ENCODE data around the gene TP53. TPM values are rescaled to one million over a fixed set of nuclear protein-coding genes. Genes with fewer than 3 reads are reported as not detected.
"Not testable (repeated sequence)": the region's sequence is repeated elsewhere in the genome, so short reads cannot be mapped to it uniquely, and the experiment has no call there.

TP53 gene
- total RNA-seq, 1 donor from 2014 or later: 6.9 TPM

DNA sequence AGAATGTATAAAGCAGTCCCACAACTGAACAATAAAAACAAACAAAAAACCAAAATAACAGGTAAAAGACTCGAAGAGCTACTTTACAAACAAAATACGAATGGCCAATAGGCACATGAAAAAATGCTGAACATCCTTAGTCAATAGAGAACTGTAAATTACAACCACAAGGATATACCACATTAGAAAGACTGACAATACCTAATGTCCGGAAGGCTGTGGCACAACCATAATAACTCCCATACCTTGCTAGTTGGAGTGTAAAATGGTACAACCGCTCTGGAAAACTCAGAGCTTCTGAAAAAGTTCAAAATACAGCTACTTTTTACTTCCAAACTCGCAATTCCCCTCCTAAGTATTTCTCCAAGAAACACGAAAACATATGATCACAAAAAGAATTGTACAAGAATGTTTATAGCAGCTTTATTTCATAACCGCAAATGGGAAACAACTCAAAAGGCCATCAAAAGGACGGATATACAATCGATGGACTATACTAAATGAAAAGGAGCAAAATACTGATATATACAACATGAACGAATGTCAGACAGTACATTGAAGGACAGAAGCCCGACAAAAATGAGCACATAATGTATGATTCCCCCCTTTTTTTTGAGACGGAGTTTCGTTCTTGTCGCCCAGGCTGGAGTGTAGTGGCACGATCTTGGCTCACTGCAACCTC is 2.3 kb downstream of the TP53 start:
- DNase-seq (ENCODE audit: low spot score in 2 of 2): no peak
- no peak for FAIRE-seq

DNA sequence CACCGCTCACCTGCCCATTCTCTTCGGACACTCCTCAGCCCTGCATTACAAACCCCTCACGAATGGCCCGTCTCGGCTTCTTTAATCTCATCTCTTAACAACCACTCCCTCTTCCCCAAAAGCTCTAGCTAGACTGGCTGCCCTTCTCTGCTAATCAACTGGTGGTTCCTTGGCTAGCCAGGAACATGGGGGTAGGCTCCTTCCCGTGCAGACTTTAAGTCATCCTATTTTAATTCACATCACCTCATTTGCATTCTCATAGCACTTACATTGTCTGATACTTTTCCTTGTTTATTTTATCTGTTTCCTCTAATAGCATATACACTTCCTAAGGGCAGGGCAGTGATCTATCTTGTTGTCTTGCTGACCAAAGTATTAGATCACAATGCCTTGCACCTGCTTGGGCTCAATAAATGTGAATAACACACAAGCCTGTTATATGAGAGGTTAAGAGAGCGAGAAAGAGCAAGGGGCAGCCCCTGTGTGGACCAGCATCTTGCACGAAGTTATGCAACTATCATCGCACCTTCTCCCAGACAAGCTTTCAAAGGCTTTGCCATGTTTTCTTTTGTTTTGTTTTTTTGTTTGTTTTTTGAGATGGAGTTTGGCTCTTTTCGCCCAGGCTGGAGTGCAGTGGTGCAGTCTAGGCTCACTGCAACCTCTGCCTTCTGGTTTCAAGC is 9.8 kb downstream of the TP53 start:
- no peak for FAIRE-seq
- DNase-seq (ENCODE audit: low spot score in 2 of 2): no peak

DNA sequence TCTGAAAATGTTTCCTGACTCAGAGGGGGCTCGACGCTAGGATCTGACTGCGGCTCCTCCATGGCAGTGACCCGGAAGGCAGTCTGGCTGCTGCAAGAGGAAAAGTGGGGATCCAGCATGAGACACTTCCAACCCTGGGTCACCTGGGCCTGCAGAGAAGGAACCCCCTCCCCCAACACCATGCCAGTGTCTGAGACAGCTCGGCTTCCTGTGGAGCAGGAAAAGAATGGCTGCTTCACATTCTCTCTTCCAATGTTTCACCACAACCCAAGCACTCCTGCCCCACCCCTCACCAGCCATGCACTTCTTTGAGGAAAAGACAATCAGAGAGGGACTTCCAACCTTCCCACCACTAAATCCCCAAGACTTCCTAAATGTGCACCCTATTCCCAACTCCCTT is 10.8 kb downstream of the TP53 start:
- DNase-seq (ENCODE audit: low spot score in 2 of 2) (no peak), FAIRE-seq (no peak)

DNA sequence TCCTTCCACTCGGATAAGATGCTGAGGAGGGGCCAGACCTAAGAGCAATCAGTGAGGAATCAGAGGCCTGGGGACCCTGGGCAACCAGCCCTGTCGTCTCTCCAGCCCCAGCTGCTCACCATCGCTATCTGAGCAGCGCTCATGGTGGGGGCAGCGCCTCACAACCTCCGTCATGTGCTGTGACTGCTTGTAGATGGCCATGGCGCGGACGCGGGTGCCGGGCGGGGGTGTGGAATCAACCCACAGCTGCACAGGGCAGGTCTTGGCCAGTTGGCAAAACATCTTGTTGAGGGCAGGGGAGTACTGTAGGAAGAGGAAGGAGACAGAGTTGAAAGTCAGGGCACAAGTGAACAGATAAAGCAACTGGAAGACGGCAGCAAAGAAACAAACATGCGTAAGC is 12.4 kb downstream of the TP53 start:
- DNase-seq (ENCODE audit: low spot score in 2 of 2) (no peak), FAIRE-seq (no peak)

DNA sequence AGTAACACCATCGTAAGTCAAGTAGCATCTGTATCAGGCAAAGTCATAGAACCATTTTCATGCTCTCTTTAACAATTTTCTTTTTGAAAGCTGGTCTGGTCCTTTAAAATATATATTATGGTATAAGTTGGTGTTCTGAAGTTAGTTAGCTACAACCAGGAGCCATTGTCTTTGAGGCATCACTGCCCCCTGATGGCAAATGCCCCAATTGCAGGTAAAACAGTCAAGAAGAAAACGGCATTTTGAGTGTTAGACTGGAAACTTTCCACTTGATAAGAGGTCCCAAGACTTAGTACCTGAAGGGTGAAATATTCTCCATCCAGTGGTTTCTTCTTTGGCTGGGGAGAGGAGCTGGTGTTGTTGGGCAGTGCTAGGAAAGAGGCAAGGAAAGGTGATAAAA is 14.1 kb downstream of the TP53 start:
- DNase-seq (ENCODE audit: low spot score in 2 of 2) (no peak), FAIRE-seq (no peak)

DNA sequence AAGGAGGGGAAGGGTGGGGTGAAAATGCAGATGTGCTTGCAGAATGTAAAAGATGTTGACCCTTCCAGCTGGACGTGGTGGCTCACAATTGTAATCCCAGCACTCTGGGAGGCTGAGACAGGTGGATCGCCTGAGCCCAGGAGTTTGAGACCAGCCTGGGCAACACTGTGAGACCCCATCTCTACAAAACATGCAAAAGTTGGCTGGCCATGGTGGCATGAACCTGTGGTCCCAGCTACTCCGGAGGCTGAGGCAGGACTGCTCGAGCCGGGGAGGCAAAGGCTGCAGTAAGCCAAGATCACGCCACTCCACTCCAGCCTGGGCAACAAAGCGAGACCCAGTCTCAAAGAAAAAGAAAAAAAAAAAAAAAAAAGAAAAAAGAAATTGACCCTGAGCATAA is 18.8 kb downstream of the TP53 start:
- DNase-seq (ENCODE audit: low spot score in 2 of 2): no peak
- FAIRE-seq: no peak

DNA sequence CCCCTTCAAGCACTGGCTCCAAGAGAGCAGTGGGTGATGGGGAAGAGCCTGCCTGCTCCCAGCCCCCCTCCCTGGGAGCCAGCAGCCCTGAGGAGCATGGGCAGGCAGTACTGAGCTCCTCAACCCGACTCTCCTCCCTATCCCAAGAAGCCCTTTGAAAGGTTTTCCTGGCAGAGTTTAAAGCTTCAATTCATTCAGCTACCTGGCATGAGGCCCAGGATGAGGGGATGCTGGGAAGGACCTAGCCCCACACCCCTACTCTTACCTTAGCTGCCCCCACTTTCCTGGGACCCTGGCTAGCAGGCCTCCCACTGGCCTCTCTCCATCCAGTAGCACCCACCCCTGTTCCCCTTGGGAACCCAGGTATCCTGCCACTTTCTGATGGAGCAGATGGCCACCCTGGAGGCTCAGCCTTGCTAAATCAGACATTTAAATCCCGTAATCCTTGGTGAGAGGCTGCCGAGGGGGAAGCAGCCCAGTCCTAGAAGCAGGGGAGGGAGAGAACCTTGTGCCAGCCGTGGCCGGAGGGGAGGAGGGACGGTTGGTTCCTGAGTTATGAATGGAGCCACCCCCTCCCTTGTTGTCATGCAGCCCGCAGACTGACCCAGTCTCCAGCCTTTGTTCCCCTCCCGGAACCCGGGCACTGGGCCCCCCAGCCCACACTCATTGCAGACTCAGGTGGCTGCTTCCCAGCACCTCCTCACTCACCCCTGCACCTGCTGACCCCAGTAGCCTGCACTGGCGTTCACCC is 19.5 kb downstream of the TP53 start:
- DNase-seq (ENCODE audit: low spot score in 2 of 2) (peak in 1 of 2 donors; percentile 54), FAIRE-seq (no peak)

DNA sequence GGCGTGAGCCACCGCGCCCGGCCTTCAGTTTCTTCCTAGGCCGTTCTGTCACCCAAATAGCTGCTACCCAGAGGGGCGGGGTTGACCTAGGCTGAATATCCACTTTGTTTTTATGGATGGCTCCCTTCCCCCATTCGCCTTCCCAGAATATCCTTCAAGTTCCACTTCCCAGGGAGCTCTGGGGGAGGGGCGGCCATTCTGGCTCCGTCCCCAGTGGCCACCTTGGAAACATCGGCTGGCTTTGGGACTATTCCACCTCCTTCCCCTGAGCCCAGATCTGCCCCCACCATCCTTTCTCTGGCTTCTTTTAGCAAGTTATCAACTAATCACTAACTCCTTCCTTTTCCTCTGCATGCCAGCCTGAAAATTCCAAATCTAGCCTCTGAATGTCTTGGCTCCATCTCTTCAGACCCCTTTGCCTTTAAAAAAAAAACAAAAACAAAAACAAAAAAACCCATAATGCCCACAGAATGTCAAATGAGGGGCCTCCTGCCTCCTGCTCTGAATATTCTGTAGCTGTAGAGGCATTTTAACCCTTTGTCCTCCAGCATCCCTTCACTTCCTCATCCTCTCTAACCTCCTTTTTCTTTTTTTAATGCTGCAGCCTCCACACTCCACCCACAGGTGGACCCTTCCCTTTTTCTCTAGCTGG is 30.2 kb downstream of the TP53 start:
- FAIRE-seq (no peak), DNase-seq (ENCODE audit: low spot score in 2 of 2) (peak in 1 of 2 donors; percentile 53)

DNA sequence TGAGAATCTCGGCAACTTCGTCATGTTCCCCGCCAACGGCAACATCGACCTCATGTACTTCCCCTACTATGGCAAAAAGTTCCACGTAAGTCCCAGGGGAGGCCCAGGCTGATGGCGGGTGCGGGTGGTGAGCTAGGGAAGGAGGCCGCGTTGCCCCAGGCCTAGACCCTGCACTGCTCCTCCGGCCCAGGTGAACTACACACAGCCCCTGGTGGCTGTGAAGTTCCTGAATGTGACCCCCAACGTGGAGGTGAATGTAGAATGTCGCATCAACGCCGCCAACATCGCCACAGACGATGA is 31.8 kb downstream of the TP53 start:
- DNase-seq (ENCODE audit: low spot score in 2 of 2): no peak
- no peak for FAIRE-seq

DNA sequence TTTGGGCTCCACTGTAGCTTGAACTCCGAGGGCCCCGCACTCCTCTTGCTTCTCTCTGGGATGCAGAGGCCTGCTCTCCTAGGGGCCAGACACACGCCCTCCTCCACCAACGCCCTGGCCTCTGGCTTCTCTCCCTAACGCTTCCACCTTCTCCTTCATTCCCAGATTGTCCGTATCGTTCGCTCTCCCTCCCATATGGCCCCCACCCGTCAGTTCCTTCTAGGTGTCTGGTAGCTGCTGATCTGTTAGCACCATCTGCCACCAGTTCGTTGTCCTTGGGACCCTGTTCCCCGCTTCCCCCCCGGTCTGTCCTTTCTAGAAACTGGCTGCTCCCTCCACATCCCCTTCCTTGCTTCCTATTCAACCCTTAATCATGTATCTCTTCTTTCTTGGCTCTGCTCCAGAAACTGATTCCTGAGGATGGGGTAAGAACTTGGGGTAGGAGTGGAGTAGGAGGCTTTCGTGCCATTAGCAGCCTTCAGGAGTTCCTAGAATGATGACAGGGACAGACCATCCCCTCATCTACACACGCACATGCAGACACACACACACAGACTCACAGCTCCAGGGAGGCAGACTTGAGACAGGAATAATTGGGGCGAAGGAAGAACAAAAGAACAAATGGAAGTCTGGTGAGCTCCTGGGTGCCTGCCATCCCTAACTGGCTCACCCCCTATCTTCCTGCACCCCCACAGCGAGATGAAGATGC is 32.3 kb downstream of the TP53 start:
- FAIRE-seq (no peak), DNase-seq (ENCODE audit: low spot score in 2 of 2) (no peak)

DNA sequence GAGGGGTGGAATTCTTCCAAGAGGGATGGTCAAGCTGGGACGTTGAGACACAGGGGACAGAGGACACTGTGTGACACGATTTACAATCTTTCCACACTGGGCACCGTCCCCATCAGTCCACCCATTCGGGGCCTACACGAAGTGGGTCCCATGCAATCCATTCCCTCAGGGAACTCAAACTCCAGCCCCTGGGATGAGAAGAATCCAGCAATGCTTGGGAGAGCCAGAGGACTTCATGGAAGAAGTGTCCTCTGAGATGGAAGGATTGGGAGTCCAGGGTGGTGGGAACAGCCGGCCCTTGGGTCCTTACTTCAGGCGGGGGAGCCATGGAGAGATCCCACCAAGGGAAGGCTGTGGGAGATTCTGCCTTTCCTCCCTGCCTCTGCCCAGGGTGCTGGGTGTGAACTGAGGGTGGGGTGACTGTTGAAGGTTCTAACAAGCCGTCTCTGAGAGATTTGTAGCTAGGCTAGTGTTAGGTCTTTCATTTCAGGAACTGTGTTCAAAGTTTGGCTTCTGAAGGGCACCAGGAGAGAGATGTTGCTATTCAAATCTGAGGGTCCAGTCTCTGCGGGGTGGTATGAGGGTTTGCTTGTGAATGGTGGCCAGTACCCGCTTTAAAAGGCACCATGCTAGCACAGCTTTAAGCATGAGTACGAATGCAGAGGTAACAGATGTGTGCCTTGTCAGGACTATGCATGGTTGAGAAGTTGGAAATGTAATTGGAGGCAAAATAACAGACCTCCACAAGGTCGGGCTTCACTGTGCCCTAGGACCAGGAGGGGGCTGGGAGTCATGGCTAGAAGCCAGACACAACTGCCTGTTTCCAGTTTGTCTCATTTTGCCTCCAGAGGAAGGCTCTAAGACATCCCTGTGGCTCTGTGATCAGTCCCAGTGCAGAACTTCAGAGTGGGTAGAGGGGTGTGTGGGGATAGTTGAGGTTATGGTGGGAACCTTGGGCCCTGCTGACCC is 34.6 kb downstream of the TP53 start:
- no peak for DNase-seq (ENCODE audit: low spot score in 2 of 2)
- no peak for FAIRE-seq

DNA sequence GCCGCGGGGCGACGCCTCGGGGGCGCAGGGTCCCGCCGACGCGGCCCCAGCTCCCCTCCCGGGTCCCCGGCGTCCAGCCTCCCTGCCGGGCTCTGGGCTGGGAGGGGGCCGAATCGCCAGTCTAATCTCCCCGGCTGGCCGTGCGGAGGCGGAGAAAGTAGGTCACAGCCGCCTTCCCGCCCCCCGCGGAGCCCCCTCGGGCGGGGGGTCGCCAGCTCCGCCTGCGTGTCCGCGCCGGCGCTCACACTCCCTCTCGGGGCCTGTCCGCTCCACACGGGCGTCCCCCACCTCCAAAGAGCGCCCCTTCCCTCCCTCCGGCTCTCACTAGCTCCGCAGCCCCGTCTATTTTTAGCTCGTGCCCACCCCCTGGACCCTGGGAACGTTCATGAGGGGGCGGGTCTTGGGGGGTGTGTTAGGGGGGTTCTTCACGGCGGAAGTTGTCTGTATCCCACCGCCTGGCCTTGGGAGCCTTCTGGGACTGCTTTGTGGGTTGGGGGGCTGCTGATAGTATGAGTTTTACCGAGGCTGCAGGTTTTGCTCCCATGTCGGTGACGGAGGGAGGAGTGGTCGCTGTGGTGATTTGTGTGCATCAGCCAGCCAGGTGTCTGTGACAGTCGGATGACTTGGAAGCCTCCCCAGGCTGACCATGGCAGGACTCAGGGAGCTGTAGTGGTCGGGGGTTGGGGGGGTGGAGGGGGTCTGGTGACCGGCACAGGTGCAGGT is 35.5 kb downstream of the TP53 start:
- FAIRE-seq: no peak
- DNase-seq (ENCODE audit: low spot score in 2 of 2): peak in 1 of 2 donors; percentile 66

DNA sequence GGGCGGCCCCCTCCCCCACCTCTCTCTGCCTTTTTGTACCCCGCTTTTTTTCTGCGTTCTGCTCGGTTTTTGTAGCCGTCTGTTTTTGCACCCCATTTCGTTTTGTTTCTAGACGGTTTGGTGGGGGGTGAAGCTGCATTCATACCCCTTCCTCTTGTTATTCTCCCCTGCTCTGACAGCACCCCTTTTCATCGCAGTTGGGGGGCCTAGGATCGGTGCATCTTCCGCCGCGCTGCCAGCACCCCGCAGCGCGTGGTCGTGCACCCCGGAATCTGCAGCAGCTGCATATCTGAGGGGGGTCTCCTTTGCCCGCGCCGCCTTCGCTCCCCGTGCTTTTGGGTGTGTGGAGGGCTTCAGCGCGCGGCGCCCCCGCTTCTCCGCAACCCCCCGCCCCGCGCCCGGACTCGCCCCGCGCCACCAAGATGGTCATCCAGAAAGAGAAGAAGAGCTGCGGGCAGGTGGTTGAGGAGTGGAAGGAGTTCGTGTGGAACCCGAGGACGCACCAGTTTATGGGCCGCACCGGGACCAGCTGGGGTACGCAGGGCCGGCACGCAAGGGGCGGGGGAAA is 36.1 kb downstream of the TP53 start:
- FAIRE-seq (no peak), DNase-seq (ENCODE audit: low spot score in 2 of 2) (no peak)

DNA sequence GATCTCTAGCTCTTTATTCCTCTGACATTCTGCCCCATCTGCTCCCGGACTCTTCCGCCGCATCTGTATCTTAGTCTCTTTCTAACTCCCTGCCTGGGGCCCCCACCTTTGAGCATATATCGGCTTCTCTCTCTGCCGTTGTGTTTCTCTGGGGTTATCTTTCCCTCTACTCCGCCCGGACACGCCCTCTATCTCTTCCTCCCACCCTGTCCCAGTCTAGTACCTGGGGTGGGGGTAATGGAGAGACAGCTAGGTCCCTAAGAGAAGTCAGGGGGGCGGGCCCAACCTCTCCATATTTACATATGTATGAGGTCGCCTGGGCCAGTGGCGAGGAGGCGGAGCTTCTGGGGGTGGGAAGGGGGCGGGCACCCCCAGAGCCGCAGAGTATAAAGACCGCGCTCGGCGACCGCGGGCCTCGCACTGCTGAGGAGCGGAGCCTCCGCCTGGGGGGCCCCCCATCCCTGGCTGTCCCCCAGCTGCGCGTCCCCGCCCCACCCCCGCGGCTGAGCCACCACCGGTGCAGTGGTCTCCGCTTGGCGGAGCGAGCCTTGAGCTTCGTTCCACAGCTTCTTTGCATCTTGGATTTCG is 36.7 kb downstream of the TP53 start, which contains the start of gene ATP1B2:
Gene ATP1B2, plus strand, starts transcription at position 418 of the 588 bp plus-strand sequence. CDS start 593 bp downstream, outside the sequence.
- FAIRE-seq (no peak), DNase-seq (ENCODE audit: low spot score in 2 of 2) (peak; percentile 83 to 89)

DNA sequence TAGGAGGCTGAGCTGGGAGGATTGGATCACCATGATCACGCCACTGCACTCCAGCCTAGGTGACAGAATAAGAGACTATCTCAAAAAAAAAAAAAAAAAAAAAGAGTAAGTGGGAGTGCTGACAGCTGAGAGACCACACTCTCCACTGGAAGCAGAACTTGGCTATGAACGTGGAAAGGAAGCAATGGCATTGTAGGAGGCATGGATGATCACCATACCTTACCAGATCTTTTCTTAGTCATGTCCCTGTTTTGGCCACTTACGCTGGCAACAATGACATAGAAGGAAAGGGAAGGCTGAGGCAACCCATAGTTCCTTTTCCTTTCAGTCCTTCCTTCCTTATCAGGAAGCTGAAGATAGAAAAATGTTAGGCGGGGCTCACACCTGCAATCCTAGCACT is 40.3 kb downstream of the TP53 start:
- no peak for FAIRE-seq

DNA sequence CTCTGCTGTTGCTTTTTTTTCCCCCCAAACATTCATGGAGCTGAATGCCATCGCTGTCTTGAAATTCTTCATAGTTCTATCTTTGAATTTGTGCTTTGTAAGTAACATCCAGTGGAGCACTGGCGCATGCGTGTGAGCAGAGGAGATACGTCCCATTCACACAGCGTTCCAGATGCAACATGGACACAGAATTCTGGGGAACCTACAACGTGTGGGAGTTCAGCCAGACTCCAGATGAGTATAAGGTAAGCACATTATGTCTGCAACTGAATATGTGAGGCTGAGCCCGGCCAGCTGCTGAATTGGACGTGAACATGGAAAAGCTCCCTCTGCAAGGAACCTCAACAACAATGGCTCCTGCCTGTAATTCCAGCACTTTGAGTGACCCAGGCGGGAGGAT is 40.8 kb downstream of the TP53 start:
- FAIRE-seq: no peak

More for the DNA sequence above, 40.3 kb downstream of the TP53 start:
- no peak for DNase-seq (ENCODE audit: low spot score in 2 of 2)

DNA sequence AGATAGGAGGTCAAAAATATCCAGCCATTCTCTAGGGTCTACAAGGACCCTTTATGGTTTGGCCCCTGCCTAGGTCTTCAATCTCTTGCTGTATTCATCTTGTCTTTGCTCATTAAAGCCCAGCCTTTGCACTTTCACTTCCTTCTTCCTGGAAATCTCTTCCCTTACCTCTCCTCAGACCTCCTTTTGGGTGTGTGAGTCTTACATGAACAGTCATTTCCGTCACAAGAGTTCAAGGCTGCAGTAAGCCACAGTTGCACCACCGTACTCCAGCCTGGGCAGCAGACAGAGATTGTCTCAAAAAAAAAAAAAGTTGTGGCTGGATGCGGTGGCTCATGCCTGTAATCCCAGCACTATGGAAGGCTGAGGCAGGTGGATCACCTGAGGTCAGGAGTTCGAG is 42.5 kb downstream of the TP53 start:
- DNase-seq (ENCODE audit: low spot score in 2 of 2): no peak
- FAIRE-seq: no peak

More for the DNA sequence above, 40.8 kb downstream of the TP53 start:
- no peak for DNase-seq (ENCODE audit: low spot score in 2 of 2)

DNA sequence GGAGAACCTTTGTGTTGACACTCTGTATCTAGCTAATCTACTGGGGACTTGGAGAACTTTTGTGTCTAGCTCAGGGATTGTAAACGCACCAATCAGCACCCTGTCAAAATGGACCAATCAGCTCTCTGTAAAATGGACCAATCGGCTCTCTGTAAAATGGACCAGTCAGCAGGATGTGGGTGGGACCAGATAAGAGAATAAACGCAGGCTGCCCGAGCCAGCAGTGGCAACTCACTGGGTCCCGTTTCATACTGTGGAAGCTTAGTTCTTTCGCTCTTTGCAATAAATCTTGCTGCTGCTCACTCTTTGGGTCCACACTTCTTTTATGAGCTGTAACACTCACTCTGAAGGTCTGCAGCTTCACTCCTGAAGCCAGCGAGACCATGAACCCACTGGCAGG is 45.7 kb downstream of the TP53 start:
- not testable (repeated sequence) for FAIRE-seq; DNase-seq (ENCODE audit: low spot score in 2 of 2)

Measured in frontal cortex (tissue), 4 donors.